ENCODE data around the gene EFCAB6.

Gene EFCAB6

GRCh38 chr22:43543522-43544288, 268.4 kb downstream of the EFCAB6 start:
- DNase-seq: no peak

DNA sequence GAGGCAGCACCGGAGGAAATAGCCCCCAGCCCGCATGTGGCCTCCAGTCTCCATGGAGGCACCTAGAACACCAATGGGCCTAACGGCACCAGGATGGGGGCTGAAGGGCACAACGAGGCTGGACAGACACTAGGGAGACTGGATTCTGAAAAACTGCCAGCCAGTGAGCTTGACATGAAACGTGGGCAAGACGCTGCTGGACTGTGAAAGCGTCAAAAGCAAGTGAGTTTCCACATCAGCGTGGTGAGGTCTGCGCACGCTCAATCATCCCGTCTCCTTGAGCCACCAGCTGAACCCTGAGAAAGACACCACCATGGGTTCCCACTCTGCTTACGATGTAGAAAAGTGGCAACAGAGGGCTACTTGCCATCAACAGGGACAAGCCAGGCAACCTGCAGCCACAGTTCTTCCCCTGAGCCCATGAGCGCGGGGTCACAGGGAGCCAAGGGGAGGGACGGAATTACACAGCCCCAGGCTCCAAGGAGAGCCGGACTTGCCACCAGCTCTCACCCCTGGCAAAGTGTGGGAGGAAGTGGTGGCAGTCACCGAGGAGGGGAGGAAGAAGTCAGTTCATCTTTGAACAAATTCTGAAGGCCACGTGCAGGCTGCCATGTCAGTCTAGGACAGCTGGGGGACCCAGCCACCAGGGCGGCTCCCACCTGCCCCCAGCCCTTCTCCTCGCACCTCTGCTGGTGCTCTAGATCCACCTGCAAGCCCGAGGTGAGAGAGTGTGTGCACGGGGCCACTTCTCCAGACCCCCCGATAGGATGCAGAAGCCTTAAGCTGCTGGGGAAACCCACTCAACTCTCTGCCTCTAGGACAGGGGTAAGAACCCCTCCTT, 269.2 kb downstream of the EFCAB6 start:
- no peak for DNase-seq

DNA sequence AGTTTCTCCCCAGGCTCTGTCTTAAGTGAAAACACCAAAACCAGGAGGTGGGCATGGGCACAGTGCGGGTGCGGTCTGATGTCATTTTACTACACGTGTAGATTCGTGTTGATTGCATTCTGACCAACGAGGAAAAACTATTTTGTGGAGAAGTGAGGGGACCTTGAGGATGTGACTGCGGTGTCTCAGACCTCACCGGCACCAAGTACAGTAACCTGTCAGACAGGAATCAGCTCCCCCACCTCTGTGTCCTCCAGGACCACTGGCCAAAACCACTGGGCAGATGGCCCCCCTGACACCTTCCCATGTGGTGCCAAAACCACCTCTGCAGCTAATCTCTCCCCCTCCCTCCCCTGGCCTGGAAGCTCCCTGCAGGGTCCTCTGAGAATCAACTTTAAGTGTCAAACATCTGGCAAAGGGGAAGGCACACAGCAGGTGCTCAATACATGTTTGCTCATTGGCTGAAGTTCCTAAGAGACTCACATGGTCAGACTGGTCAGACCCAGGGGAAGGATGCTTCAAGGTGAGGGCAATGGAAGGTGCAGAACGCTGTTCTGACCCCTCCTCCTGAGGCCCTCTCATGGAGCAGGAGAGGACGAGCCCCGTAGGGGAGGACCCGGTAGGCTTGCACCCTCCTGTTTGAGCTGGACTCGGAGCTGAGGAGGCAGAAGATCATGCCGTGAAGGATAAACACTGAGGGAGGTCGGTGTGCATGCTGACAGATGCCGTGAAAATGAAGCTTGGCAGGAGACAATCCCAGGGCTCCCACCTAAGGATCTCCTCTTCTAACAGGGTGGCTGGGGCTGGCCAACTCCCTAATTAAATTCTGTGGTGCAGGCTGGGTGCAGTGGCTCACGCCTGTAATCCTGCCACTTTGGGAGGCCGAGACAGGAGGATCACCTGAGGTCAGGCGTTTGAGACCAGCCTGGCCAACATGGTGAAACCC, 270.4 kb downstream of the EFCAB6 start:
- DNase-seq: no peak

- no peak for DNase-seq
These were observed 271.1 kb downstream of the EFCAB6 start for GRCh38 chr22:43541022-43541421.

- no peak for DNase-seq
These were observed 271.6 kb downstream of the EFCAB6 start for GRCh38 chr22:43540529-43540923.

- no peak for DNase-seq
These were observed 272.3 kb downstream of the EFCAB6 start for GRCh38 chr22:43539572-43540528.

DNA sequence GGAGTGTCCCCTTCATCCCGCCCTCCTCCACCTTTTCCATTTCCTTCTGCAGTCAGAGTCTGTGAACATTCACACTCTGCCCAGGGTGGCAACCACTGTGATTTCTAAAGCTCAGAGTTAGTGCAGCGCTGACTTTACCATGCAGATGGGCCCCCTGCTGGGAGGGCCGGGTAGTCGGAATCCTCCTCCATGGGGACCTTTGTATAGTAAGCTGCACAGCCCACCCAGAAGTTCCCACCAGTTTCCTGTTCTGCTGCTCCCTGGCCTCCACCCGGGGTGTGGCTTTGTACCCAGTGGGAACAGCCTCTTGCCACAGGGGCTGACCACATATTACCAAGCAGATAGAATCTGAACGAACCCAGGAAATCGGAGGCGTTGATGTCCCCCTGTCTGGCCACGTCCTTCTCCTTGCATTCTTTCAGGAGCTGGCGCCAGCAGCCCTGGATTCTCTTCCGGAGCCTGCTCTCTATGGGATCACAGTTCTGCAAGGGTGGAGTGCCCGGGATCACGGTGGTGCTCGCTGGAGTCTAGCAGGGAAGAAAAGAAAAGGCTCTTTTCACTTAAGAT, 275.0 kb downstream of the EFCAB6 start:
- DNase-seq: no peak

- DNase-seq: no peak
These were observed 276.4 kb downstream of the EFCAB6 start for GRCh38 chr22:43535741-43536140.

DNA sequence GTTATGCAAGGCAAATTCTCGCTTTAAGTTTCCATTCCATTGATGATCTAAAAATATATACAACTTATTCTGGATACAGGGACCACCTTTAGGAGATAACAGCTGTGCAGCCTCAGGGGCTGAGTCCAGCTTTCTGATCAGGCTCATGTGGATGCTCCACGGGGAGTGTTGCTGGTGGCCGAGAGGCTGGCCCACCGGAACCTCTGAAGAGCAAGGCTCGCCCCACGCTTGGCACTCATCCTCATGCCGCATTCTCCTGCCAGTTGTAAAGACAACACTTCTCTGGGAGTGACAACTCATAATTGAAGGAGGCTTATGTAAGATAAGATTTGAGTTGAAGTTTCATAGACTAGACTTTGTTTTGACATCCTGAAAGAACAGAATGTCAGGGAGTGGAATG, 276.8 kb downstream of the EFCAB6 start:
- DNase-seq: no peak

- no peak for DNase-seq
These were observed 277.2 kb downstream of the EFCAB6 start for GRCh38 chr22:43534916-43535315.

- no peak for DNase-seq
These were observed 278.3 kb downstream of the EFCAB6 start for GRCh38 chr22:43533656-43534428.

GRCh38 chr22:43533156-43533530, 279.0 kb downstream of the EFCAB6 start:
- no peak for DNase-seq

DNA sequence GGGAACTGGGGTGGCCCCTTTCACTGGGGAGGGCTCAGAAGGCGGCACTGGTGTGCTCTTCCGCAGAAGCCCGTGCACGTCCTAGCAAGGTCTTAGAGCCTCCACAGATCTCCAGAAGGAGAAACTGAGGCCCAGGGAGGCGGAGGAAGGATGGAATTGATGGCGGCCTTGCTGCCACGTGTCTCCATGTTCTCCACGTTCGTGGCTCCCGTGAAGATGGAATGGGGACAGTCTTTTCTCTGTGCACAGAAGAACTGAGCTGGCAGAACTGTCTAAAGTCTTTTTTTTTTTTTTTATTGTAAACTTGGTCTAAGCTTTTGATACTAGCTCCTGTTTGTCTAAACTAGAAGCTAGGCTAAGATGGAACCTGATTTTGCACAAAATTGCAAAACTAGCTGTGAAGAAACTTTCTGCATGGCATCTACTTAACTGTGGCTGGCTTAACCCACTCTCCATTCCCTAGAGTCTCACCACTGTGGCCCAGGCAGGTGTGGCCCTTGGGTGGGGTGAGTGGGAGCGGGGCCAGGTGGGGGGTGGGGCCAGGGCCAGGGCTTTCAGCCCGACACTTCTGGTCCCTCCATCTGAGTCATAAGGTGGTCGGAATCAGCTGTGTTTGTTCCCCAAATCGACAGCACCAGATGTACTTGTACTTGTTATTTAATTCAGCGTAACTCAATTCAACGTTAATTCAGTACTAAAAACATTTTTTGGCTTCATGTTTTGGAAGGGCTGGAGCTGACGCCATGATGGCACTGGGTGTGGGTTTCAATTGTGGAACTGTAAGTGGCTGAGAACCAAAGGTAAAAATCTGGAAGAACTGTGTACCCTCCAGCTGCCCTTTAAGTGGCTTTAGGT, 279.6 kb downstream of the EFCAB6 start:
- DNase-seq: no peak

- DNase-seq: no peak
These were observed 280.5 kb downstream of the EFCAB6 start for GRCh38 chr22:43531651-43532050.

GRCh38 chr22:43530349-43531201, 281.5 kb downstream of the EFCAB6 start:
- no peak for DNase-seq

- no peak for DNase-seq
These were observed 282.2 kb downstream of the EFCAB6 start for GRCh38 chr22:43529934-43530333.

GRCh38 chr22:43529461-43529860, 282.6 kb downstream of the EFCAB6 start:
- DNase-seq: no peak

- no peak for DNase-seq
These were observed 283.3 kb downstream of the EFCAB6 start for GRCh38 chr22:43528601-43529360.
